Astrocyte (in vitro differentiated cells and primary cell): Measurements from ENCODE around the gene UGT2A3.

Source experiments
- CTCF ChIP-seq: IDR thresholded peaks from 2 replicates; pipeline ENCODE4 v1.5.1; 2011; ENCODE audit warnings: low read depth, mild to moderate bottlenecking, inconsistent platforms, low read length, moderate library complexity; ENCODE audit not compliant: insufficient read depth
- EZH2 ChIP-seq: IDR thresholded peaks from 2 replicates; pipeline ENCODE4 v1.6.1; 2012; ENCODE audit warnings: mild to moderate bottlenecking, low read length, inconsistent platforms; ENCODE audit not compliant: insufficient read depth

- TF ChIP-seq CTCF = no peak
- TF ChIP-seq EZH2 = no peak
Observed at GRCh38 chr4:68927165-68927564, 24.4 kb downstream of the UGT2A3 start.
